Measurements from ENCODE around the gene COMMD1.
"Not testable (repeated sequence)": the region's sequence is repeated elsewhere in the genome, so short reads cannot be mapped to it uniquely, and the experiment has no call there.

The COMMD1 gene

DNA sequence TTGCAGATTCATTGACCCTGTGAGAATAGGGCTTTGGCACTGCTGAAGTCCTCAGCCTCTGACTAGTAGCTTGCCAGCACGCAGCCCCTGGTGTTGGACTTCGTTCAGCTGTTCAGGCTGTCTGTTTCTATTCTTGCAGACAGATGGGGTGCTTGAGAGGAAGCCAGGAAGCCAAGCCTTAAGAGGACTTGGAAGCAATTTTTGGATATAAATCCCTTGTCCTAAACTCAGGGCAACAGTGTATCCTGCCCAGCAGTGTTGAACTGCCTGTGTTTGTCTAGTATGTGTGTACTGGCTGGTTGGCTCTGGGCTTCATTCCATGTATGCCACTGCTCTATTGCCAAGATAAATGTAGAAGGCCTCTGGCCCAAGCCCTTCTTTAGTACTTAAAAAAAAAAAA, 108.6 kb downstream of the COMMD1 start:
- DNase-seq (ENCODE audit: extremely low read depth in 1 of 2, low read depth in 1 of 2), result no peak

DNA sequence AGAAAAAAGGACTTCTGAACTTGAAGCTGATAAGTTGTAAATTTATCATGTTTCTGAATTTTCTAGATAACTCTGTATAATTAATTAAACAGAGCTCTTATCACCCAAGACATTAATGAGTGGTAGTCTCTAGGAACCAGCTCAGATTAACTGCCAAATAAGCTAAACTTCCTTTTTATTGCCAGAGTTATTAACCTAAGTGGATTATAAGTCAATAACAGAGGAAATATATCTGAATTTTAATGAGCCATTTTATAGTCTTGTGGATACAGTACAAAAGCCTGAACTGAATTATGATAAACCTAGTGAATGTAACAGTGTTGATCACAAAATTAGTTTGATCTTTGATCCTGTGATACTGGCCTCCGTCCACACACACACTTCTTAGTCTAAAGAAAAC, 111.5 kb downstream of the COMMD1 start:
- no peak for DNase-seq (ENCODE audit: extremely low read depth in 1 of 2, low read depth in 1 of 2)

- DNase-seq (ENCODE audit: extremely low read depth in 1 of 2, low read depth in 1 of 2), result no peak
These were observed 124.4 kb downstream of the COMMD1 start for GRCh38 chr2:62029910-62030309.

- no peak for DNase-seq (ENCODE audit: extremely low read depth in 1 of 2, low read depth in 1 of 2)
These were observed 125.4 kb downstream of the COMMD1 start for GRCh38 chr2:62030902-62031301.

DNA sequence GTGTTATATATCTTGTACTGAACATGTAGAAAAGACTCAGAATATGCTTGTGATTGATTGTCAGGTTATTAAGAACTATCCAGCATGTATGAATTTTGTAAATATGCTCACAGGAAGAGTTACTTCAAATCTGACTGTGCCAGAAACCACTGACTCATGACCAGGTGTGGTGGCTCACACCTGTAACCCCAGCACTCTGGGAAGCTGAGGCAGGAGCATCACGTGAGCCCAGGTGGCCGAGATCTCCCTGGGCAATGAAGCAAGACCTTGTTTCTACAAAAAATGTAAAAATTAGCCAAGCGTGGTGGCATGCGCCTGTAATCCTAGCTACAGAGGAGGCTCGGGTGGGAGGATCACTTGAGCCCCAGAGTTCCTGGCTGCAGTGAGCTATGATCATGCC, 126.6 kb downstream of the COMMD1 start:
- no peak for DNase-seq (ENCODE audit: extremely low read depth in 1 of 2, low read depth in 1 of 2)

DNA sequence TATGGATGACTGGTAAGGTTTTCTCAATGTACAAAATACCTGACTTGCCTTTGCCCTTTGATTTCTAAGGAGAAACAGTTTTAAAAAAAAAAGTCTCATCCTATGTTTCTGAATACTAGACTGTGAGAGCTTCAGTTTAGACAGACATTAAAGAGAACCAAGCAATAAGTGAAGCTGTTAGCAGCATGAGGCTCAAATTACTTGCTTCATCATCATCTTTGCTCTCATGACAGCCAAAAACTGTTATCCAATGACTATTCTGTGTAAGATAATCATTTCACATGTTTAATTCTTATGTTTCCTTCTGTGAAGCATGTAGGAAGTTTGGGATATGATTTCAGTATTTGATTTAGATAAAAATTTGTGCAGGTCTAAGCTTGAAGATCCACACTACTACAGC, 129.2 kb downstream of the COMMD1 start:
- DNase-seq (ENCODE audit: extremely low read depth in 1 of 2, low read depth in 1 of 2), result no peak

GRCh38 chr2:62036229-62036628, 130.8 kb downstream of the COMMD1 start:
- DNase-seq (ENCODE audit: extremely low read depth in 1 of 2, low read depth in 1 of 2), result no peak

DNA sequence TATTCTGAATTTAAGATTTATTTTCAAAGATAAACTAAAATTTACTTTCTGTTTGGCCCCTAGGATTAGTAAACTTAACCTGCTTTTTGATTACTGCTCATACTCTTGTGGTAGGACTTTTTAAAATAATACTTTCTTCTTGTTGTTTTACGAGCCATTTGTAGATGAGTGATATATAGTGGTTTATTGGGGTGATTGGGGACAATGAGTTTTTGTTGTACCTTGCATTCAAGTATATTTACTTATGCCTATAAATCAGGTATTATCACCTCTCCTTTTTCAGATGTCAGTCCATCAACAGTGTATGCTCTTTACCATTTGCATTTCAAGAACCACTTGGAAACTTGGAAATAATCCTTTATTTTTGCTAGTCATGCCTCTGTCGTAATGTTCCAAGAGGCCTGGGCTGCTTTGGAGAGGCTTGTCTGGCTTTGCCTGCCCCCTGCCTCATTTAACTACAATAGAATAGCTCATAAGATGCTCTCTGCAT, 131.3 kb downstream of the COMMD1 start:
- DNase-seq (ENCODE audit: extremely low read depth in 1 of 2, low read depth in 1 of 2), result no peak

- no peak for DNase-seq (ENCODE audit: extremely low read depth in 1 of 2, low read depth in 1 of 2)
These were observed 133.7 kb downstream of the COMMD1 start for GRCh38 chr2:62038975-62039771.

DNA sequence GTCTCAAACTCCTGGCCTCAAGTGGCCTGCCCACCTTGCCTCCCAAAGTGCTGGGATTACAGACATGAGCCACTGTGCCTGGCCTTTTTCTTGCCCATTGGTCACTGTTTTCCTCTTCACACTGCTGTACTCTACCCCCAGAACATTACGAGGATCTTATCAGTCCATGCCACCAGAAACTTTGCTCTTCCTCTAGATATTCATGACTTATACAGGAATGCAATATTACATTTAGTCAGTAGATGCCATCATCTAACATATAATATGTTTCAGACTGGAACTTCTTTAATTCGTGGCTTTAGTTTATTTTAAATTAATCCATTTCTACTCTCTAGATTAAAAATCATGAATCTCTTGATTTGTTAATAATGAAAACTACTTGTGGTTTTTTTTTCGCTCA, 135.5 kb downstream of the COMMD1 start:
- DNase-seq (ENCODE audit: extremely low read depth in 1 of 2, low read depth in 1 of 2), result no peak

DNA sequence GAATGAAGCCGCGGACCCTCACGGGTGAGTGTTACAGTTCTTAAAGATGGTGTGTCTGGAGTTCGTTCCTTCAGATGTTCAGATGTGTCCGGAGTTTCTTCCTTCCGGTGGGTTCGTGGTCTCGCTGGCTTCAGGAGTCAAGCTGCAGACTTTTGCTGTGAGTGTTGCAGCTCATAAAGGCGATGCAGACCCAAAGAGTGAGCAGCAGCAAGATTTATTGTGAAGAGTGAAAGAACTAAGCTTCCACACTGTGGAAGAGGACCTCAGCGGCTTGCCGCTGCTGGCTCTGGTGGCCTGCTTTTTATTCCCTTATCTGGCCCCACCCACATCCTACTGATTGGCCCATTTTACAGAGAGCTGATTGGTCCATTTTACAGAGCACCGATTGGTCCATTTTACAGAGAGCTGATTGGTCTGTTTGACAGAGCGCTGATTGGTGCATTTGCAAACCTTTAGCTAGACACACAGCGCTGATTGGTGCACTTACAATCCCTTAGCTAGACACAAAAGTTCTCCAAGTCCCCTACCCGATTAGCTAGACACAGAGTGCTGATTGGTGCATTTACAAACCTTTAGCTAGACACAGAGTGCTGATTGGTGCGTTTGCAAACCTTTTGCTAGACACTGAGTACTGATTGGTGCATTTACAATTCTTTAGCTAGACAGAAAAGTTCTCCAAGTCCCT, 136.4 kb downstream of the COMMD1 start:
- DNase-seq (ENCODE audit: extremely low read depth in 1 of 2, low read depth in 1 of 2), result not testable (repeated sequence)

GRCh38 chr2:62042400-62042799, 136.9 kb downstream of the COMMD1 start:
- no peak for DNase-seq (ENCODE audit: extremely low read depth in 1 of 2, low read depth in 1 of 2)

DNA sequence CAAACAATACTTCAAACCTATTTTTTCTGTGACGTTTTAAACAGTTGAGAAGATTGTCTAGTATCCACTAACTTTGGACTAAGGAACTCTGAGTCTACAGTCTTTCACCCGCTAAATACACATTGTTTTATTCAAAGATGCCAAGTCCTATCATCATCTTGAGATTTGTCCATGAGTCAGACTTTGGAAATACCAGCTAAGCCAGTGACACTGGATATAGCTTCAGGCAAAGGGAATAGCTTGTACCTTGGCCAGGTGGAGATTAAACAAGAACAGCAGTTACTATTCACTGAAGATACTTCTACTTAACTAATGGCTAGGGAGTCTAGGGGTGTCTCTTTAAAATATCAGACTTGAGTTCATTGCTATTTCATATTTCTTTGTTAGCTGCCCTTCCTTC, 137.5 kb downstream of the COMMD1 start:
- DNase-seq (ENCODE audit: extremely low read depth in 1 of 2, low read depth in 1 of 2), result no peak

- no peak for DNase-seq (ENCODE audit: extremely low read depth in 1 of 2, low read depth in 1 of 2)
These were observed 139.6 kb downstream of the COMMD1 start for GRCh38 chr2:62045017-62045543.

DNA sequence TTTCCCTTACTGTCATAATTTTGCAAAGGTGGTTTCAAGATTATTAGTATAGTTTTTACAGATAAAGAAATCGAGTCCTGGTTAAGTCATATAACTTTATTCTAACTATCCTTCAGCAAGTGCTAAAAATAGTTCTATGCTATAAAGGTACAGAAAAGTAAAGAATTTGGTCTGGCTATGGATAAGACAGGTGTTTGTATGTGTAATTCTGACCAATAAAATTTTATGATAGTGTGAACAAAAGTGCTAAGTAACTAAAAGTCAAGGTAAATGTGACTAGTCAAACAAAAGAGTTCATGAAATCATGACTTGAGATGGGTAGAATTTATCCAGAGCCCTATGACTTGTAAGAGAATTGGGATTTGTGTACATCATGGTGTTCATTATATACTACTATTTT, 140.7 kb downstream of the COMMD1 start:
- DNase-seq (ENCODE audit: extremely low read depth in 1 of 2, low read depth in 1 of 2), result no peak

GRCh38 chr2:62050456-62051045, 145.1 kb downstream of the COMMD1 start:
- no peak for DNase-seq (ENCODE audit: extremely low read depth in 1 of 2, low read depth in 1 of 2)

DNA sequence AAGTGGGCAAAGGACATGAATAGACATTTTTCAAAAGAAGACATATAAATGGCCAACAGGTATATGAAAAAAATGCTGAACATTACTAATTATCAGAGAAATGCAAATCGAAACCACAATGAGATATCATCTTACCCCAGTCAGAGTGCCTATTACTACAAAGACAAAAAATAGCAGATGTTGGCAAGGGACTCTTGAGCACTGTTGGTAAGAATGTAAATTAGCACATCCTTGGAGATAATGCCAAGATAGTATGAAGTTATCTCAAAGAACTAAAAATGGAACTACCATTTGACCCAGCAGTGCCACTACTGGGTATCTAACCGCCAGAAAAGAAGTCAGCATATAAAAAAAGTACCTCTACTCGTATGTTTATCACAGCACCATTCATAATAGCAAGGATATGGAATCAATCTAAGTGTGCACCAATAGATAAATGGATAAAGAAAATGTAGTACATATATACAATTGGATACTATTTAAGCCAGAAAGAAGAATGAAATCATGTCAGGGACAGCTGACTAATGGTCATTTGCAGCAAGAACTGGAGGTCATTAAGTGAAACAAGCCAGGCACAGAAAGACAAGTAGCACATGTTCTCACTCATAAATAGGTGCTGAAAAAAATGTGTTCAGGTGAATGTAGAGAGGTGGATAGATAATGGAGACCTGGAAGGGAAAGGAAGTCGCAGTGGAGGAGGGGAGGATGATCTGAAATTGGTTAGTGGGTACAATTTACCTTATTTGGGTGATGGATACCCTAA, 148.7 kb downstream of the COMMD1 start:
- DNase-seq (ENCODE audit: extremely low read depth in 1 of 2, low read depth in 1 of 2), result no peak

DNA sequence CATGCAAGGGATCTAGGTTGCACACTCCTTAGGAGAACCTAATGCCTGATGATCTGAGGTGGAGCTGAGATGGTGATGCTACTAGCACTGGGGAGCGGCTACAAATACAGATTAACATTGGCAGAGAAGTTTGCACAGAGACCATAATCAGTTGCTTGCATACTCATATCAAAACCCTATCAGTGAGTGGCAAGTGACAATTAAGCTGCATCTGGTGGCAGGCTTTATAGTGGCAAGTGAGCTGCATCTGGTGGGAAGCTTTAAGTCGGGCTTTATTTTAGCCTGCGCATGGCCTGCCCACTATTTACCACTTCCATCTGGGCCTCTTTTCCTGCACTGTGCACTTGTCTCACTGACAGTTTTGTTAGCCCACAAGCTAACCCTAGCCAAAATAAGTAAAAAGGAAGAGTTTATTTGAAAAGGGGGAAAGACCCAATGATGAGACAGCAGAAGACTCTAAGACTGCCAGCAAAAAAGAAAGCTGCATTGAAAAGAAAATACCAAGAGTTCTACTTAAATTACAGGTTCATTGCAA, 149.5 kb downstream of the COMMD1 start:
- no peak for DNase-seq (ENCODE audit: extremely low read depth in 1 of 2, low read depth in 1 of 2)

DNA sequence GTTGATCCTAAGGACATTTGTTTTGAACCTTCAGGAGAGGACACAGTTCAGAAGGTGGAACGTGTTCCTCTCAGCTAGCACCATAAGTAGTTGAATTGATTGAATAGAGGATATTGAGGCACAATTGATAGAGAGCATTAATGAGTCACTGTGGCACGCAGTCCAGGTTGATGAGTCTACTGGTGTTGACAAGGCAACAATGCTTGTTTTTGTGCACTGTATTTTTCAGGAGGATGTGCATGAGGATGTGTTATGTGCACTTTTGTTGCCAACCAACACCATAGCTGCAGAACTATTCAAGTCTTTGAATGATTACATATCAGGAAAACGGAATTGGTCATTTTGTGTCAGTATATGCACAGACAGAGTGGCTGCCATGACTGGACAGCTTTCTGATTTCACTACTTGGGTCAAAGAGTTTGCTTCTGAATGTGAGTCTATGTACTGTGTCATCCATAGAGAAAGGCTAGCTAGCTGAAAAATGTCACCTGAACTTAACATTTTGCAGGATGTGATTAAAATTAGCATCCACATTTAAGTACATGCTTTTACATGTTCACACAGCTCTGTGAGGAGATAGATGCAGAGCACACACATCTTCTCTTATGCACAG, 150.4 kb downstream of the COMMD1 start:
- no peak for DNase-seq (ENCODE audit: extremely low read depth in 1 of 2, low read depth in 1 of 2)

GRCh38 chr2:62056341-62056740, 150.9 kb downstream of the COMMD1 start:
- no peak for DNase-seq (ENCODE audit: extremely low read depth in 1 of 2, low read depth in 1 of 2)

Data from activated CD8-positive, alpha-beta memory T cell treated with anti-CD3 and anti-CD28 coated beads for 1 hour (primary cell).